RWPE1 (cell line): ENCODE data around the gene CR1.
"Not testable (repeated sequence)": the region's sequence is repeated elsewhere in the genome, so short reads cannot be mapped to it uniquely, and the experiment has no call there.

Experiments used
- CTCF ChIA-PET: fragments of 350-600 bp; sonication (Branson Sonifier 250); formaldehyde crosslinking; extraction: SDS; loops from one replicate; lab custom pipeline; 2021; lab: Yijun Ruan, JAX
- POLR2A ChIA-PET: fragments of 400-600 bp; formaldehyde crosslinking; extraction: SDS; loops from one replicate; lab custom pipeline; 2020; ENCODE audit warnings: antibody characterized with exemption; ENCODE audit not compliant: low non-redundant PET; lab: Yijun Ruan, JAX
- DNase-seq: peaks from one replicate; pipeline ENCODE4 v3.0.0; 2012; ENCODE audit warnings: low spot score
- H3K27ac ChIP-seq: fragments of 450-650 bp; 2 replicates; pipeline ENCODE4 v1.5.1; 2017
- TF ChIP-seq, protein P1 (sequence below): fragments of 450-650 bp; conservative IDR thresholded peaks from 2 replicates; pipeline ENCODE4 v1.5.1; 2017; ENCODE audit warnings: low read depth, mild to moderate bottlenecking

The CR1 gene

DNA sequence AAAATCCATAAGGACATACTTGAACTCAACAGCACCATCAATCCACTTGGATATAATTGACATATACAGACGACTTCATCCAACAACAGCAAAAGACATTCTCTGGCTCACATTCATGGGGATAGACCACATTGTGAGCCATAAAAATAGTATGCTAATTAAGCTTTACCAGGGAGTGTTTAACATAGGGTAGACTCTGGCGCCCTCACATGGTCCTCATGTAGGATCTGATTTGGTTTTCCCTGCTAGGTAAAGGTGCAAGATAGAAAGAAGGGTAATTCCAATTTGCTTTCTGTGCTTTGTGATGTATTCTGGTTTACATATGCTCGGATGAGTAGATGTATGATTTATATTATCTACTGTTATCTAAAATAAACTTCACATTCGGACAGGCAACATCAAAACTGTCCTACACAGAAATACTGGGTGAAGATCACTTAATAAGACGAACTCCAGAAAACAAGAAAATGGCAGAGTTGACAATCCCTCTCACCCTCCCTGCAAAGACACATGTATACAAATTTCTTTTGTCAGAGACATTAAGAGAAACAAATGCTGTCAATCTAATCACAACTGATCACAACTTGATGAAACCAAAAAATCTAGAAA is 176.7 kb downstream of the CR1 start:
- ChIA-PET CTCF (interaction anchor here (0.6 to 1.9 kb wide), 10 partner anchors 14 to 491 kb away, joined by 3 to 9 read pairs (median 3); no protein-coding TSS in a partner anchor), POLR2A (no interaction called here)
- no peak overlapping the region for H3K27ac ChIP-seq
- peak; percentile 63 for DNase-seq
- TF ChIP-seq, protein P1, sequence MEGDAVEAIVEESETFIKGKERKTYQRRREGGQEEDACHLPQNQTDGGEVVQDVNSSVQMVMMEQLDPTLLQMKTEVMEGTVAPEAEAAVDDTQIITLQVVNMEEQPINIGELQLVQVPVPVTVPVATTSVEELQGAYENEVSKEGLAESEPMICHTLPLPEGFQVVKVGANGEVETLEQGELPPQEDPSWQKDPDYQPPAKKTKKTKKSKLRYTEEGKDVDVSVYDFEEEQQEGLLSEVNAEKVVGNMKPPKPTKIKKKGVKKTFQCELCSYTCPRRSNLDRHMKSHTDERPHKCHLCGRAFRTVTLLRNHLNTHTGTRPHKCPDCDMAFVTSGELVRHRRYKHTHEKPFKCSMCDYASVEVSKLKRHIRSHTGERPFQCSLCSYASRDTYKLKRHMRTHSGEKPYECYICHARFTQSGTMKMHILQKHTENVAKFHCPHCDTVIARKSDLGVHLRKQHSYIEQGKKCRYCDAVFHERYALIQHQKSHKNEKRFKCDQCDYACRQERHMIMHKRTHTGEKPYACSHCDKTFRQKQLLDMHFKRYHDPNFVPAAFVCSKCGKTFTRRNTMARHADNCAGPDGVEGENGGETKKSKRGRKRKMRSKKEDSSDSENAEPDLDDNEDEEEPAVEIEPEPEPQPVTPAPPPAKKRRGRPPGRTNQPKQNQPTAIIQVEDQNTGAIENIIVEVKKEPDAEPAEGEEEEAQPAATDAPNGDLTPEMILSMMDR: peak; percentile 25

DNA sequence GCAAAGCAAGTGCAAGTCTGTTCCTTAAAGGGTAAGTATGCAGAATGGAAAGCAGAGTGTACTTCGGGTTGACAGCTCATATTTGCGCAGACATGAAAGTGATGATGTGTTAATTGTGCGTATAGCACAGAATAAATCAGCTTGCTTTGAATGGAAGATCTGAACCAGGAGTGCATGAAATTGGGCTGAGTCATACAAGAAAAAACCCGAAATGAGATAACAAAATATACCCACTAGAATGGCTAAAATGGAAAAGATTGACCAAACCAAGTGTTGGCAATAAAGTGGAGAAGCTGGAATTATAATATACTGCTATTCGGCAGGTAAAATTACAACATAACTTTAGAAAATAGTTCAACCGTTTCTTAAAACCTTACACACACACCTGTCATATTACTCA is 177.4 kb downstream of the CR1 start:
- TF ChIP-seq, protein P1: no peak
- no peak overlapping the region for H3K27ac ChIP-seq
- POLR2A ChIA-PET: no interaction called here
- CTCF ChIA-PET: interaction anchor here (0.6 to 1.9 kb wide), 4 partner anchors 14 to 492 kb away, joined by 3 to 9 read pairs (median 3); no protein-coding TSS in a partner anchor
- no peak for DNase-seq

DNA sequence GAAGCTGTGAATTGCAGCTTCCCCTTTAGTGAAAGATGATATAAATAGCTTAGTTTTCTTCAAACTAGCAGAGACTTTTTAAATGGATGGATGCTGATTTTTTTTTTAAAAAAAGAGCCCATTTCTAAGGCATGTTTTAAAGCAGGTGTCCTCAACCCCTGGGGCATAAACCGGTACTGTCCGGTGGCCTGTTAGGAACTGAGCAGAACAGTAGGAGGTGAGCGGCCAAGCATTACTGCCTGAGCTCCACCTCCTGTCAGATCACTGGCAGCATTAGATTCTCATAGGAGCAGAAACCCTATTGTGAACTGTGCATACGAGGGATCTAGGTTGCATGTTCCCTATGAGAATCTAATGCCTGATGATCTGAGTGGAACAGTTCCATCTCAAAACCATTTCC is 180.2 kb downstream of the CR1 start:
- DNase-seq: no peak
- CTCF ChIA-PET: no interaction called here
- POLR2A ChIA-PET: no interaction called here
- TF ChIP-seq, protein P1: no peak
- H3K27ac ChIP-seq: no peak overlapping the region

DNA sequence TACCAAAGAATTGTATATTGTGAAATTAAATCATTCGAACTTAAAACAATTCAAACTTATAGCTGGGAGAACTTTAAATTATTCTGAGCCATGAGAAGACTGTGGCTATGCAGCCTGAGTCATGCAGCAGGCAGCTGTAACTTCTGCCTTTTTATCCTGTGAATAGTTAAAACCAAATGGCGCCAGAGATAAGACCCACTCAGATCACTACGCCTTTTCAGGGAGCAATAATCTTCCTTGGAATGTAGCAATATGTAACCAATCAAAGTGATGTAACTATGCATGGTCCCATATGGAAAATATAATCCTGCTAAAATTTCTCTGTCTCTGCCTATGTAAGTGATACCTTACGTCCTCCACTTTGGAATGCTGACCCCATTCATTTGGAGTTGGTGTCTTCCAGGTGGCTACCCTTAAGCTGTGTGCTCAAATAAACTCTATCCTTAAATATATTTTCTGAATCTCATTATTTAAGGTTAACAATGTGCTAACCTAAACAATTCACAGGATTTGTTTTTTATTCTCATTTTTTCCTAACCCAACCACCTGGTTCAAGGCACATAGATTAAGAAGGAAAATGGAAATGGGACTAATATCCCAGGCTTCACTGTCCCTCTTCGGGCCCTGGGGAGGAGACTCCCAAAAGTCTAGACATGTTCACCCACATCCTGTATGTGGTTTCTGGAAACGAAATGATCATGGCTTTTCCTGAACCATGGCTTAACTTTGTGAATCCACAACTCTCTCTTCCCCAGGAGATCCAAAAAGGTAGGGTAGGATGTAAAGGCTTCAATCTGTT is 184.8 kb downstream of the CR1 start:
- POLR2A ChIA-PET, H3K27ac ChIP-seq, CTCF ChIA-PET: not testable (repeated sequence)
- DNase-seq: peak; percentile 6

DNA sequence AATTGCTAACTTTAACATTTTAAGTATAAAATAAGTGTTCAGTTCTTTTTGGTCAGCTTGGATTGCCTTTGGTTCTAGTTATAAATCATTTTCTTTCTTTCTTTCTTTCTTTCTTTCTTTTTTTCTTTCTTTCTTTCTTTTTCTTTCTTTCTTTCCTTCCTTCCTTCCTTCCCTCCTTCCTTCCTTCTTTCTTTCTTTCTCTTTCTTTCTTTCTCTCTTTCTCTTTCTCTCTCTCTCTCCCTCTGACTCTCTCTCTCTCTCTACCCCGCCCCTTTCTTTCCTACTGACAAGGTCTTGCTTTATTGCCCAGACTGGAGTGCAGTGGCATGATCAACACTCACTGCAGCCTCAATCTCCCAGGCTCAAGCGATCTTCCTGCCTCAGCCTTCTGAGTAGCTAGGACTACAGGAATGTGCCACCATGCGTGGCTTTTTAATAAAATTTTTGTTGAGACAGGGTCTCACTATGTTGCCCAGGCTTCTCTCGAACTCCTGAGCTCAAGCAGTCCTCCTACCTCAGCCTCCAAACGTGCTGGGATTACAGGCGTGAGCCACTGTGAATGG is 187.0 kb downstream of the CR1 start:
- H3K27ac ChIP-seq, DNase-seq, CTCF ChIA-PET, POLR2A ChIA-PET: not testable (repeated sequence)

DNA sequence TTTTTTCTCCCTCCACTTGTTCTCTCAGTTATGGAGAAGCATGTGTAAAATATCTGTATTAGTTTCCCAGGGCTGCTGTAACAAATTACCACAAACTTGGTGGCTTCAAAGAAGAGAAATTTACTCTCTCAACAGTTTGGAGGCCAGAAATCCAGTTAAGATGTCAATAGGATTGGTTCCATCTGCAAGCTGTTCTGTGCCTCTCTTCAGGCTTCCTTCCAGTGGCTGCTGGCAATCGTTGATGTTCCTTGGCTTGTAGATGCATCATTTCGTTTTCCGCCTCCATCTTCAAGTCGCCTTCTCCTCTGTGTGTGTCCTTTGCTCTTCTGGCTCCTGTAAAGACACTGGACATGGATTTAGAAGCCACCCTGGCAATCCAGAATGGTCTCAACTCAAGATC is 194.6 kb downstream of the CR1 start:
- DNase-seq, H3K27ac ChIP-seq, POLR2A ChIA-PET, CTCF ChIA-PET: not testable (repeated sequence)

DNA sequence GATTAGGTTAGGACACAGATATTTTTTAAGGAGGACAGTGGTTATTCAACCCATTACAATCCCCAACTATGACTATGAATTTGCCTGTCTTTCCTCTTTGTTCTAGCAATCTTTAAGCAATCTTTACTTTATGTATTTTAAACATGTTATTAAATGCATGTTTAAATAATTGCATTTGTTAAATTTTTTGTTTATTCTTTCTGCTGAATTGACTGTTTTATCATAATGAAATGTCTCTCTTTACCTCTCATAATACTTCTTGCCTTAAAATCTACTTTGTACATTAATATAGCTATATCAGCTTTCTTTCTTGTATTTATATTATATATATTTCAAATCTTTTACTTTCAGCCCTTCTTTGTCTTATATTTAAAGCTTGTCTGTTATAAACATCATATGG is 195.1 kb downstream of the CR1 start:
- CTCF ChIA-PET: no interaction called here
- DNase-seq: no peak
- TF ChIP-seq, protein P1: no peak
- POLR2A ChIA-PET: no interaction called here
- H3K27ac ChIP-seq: no peak overlapping the region
